PC-9 (cell line): ENCODE measurements around the gene PIK3IP1. TPM values are rescaled to one million over a fixed set of nuclear protein-coding genes. Genes with fewer than 3 reads are reported as not detected.
"Not testable (repeated sequence)": the region's sequence is repeated elsewhere in the genome, so short reads cannot be mapped to it uniquely, and the experiment has no call there.

Source experiments
- BruUV-seq: library from RNA; stranded (reverse); fragments of 400-500 nt; replicated peaks from 2 replicates; lab custom pipeline; 2021; lab: Mats Ljungman, UMichigan
- CTCF ChIA-PET: fragments of 300-600 bp; sonication (Branson Sonifier 250); formaldehyde crosslinking; loops from one replicate; lab custom pipeline; 2022; ENCODE audit warnings: antibody characterized with exemption; lab: Charles Lee
- POLR2A ChIA-PET: fragments of 300-600 bp; sonication (Branson Sonifier 250); formaldehyde crosslinking; loops from one replicate; lab custom pipeline; 2022; ENCODE audit warnings: antibody characterized with exemption; ENCODE audit not compliant: unreplicated experiment; lab: Charles Lee
- DNase-seq, 2 experiments: peaks; one replicate each; pipeline versions ENCODE4 v3.0.0 to v3.0.0-alpha.2; 2015 to 2022; ENCODE audit warnings: mixed read lengths in 1 of 2
- H2AFZ ChIP-seq: fragments of 200-600 bp; sonication (generic); 2 replicates; pipeline ENCODE4 v1.8.1; 2017; ENCODE audit warnings: antibody characterized with exemption
- H3F3A ChIP-seq: fragments of 200-600 bp; sonication (generic); 2 replicates; pipeline ENCODE4 v1.8.1; 2017; ENCODE audit warnings: antibody characterized with exemption, mild to moderate bottlenecking, low read depth; ENCODE audit not compliant: insufficient read depth
- H3K27ac ChIP-seq: fragments of 200-600 bp; sonication (generic); 2 replicates; pipeline ENCODE4 v1.6.1; 2016; ENCODE audit warnings: mixed run types
- H3K27me3 ChIP-seq: fragments of 200-600 bp; sonication (generic); 2 replicates; pipeline ENCODE4 v1.6.1; 2016; ENCODE audit warnings: low read depth, mixed run types; ENCODE audit not compliant: insufficient read depth
- H3K36me3 ChIP-seq: fragments of 200-600 bp; sonication (generic); 2 replicates; pipeline ENCODE4 v1.6.1; 2016; ENCODE audit warnings: low read depth, mixed run types
- H3K4me1 ChIP-seq: fragments of 200-600 bp; sonication (generic); replicated peaks from 2 replicates; pipeline ENCODE4 v1.6.1; 2016; ENCODE audit warnings: mixed run types; ENCODE audit not compliant: insufficient read depth
- H3K4me2 ChIP-seq: fragments of 200-600 bp; sonication (generic); 2 replicates; pipeline ENCODE4 v1.6.1; 2017; ENCODE audit warnings: mixed run types
- H3K4me3 ChIP-seq: fragments of 200-600 bp; sonication (generic); 2 replicates; pipeline ENCODE4 v1.6.1; 2016; ENCODE audit warnings: mixed run types
- H3K79me2 ChIP-seq: fragments of 200-600 bp; sonication (generic); 2 replicates; pipeline ENCODE4 v1.6.1; 2017; ENCODE audit warnings: low read depth, mixed run types
- H3K9me2 ChIP-seq: fragments of 200-600 bp; sonication (generic); 2 replicates; pipeline ENCODE4 v1.8.1; 2017; ENCODE audit warnings: mild to moderate bottlenecking; ENCODE audit not compliant: insufficient read depth
- H3K9me3 ChIP-seq: fragments of 200-600 bp; sonication (generic); 2 replicates; pipeline ENCODE4 v1.8.1; 2016; ENCODE audit warnings: low read depth; ENCODE audit not compliant: insufficient read depth
- H4K20me1 ChIP-seq: fragments of 200-600 bp; sonication (generic); 2 replicates; pipeline ENCODE4 v1.8.1; 2017; ENCODE audit not compliant: insufficient read depth
- CTCF ChIP-seq: fragments of 200-600 bp; sonication (generic); conservative IDR thresholded peaks from 2 replicates; pipeline ENCODE4 v1.6.1; 2017; ENCODE audit warnings: mixed run types, antibody characterized with exemption, mild to moderate bottlenecking, moderate library complexity
- EZH2 ChIP-seq: fragments of 200-600 bp; sonication (generic); IDR thresholded peaks from 2 replicates; pipeline ENCODE4 v1.8.0; 2017; ENCODE audit warnings: antibody characterized with exemption, low read depth
- intact Hi-C: fragments of 100-400 bp; cut with micrococcal nuclease; formaldehyde crosslinking; loops from one replicate; pipeline ENCODE4 v1.10.0; 2022; ENCODE audit not compliant: unreplicated experiment
- total RNA-seq: library from RNA; stranded (reverse); gene quantifications from 2 replicates; pipeline ENCODE4 v1.2.3, GENCODE V29; 2021

PIK3IP1 gene
- total RNA-seq, 1 experiment from 2014 or later = 15.7 TPM

GRCh38 chr22:31248138-31248745, 44.0 kb downstream of the PIK3IP1 start:
- H3K4me1 ChIP-seq = peaks cover 28% of the 10 kb centered on the region
- H3K27ac ChIP-seq = no peak overlapping the region
- CTCF ChIA-PET = interaction anchor here (0.9 kb wide), 1 partner anchor 36 kb away, joined by 4 read pairs; the partner anchor contains the start of gene LIMK2
- H3F3A ChIP-seq = peaks cover 16% of the 10 kb centered on the region
- H4K20me1 ChIP-seq = no peaks in the 10 kb centered on the region
- POLR2A ChIA-PET = interaction anchor here (0.5 to 0.7 kb wide), 5 partner anchors 22 to 327 kb away, joined by 3 to 15 read pairs (median 6); no protein-coding TSS in a partner anchor
- H3K9me3 ChIP-seq = no peaks in the 10 kb centered on the region
- peak; percentile 80 for DNase-seq
- no peak for TF ChIP-seq CTCF
- TF ChIP-seq EZH2 = no peak
- intact Hi-C loops = no loop called here
- peak overlapping the region; percentile 72 for H3K4me2 ChIP-seq
- H3K36me3 ChIP-seq = no peaks in the 10 kb centered on the region
- H3K79me2 ChIP-seq = no peaks in the 10 kb centered on the region
- peak overlapping the region; percentile 47 for H3K4me3 ChIP-seq
- H3K27me3 ChIP-seq = no peaks in the 10 kb centered on the region
- BruUV-seq = TSS peak; percentile 38
- H2AFZ ChIP-seq = peak overlapping the region; percentile 50; the same call in 1 of the 2 replicates
- no peaks in the 10 kb centered on the region for H3K9me2 ChIP-seq

- no TSS peak for BruUV-seq
- peak overlapping the region; percentile 47; the same call in 1 of the 2 replicates for H3K4me3 ChIP-seq
- CTCF ChIA-PET = interaction anchor here (0.9 kb wide), 1 partner anchor 36 kb away, joined by 4 read pairs; the partner anchor contains the start of gene LIMK2
These were observed 44.6 kb downstream of the PIK3IP1 start for GRCh38 chr22:31247726-31248125.

GRCh38 chr22:31246687-31247086, 45.6 kb downstream of the PIK3IP1 start:
- DNase-seq = no peak
- H3F3A ChIP-seq = peaks cover 31% of the 10 kb centered on the region
- H2AFZ ChIP-seq = no peak overlapping the region
- no peaks in the 10 kb centered on the region for H3K27me3 ChIP-seq
- H3K4me1 ChIP-seq = peaks cover 44% of the 10 kb centered on the region
- no peaks in the 10 kb centered on the region for H3K9me2 ChIP-seq
- no peaks in the 10 kb centered on the region for H4K20me1 ChIP-seq
- no TSS peak for BruUV-seq
- H3K27ac ChIP-seq = no peak overlapping the region
- TF ChIP-seq CTCF (no peak), EZH2 (no peak)
- intact Hi-C loops = no loop called here
- H3K4me2 ChIP-seq = no peak overlapping the region
- ChIA-PET CTCF (interaction anchor here (1.1 kb wide), 1 partner anchor 26 kb away, joined by 4 read pairs; no protein-coding TSS in a partner anchor), POLR2A (interaction anchor here (0.6 kb wide), 1 partner anchor 440 kb away, joined by 6 read pairs; no protein-coding TSS in a partner anchor)
- no peaks in the 10 kb centered on the region for H3K79me2 ChIP-seq
- H3K9me3 ChIP-seq = no peaks in the 10 kb centered on the region
- no peaks in the 10 kb centered on the region for H3K36me3 ChIP-seq
- H3K4me3 ChIP-seq = no peak overlapping the region

More at GRCh38 chr22:31247726-31248125, 44.6 kb downstream of the PIK3IP1 start:
- TF ChIP-seq CTCF = no peak
- no peak for TF ChIP-seq EZH2
- intact Hi-C loops = no loop called here
- Histone ChIP-seq H3K36me3 (no peaks in the 10 kb centered on the region), H2AFZ (no peak overlapping the region), H3K9me3 (no peaks in the 10 kb centered on the region), H3K27me3 (no peaks in the 10 kb centered on the region), H3F3A (peaks cover 21% of the 10 kb centered on the region), H3K79me2 (no peaks in the 10 kb centered on the region), H3K9me2 (no peaks in the 10 kb centered on the region), H4K20me1 (no peaks in the 10 kb centered on the region), H3K27ac (no peak overlapping the region), H3K4me1 (peaks cover 33% of the 10 kb centered on the region), H3K4me2 (peak overlapping the region; percentile 72)
- DNase-seq = no peak
- POLR2A ChIA-PET = interaction anchor here (0.5 to 0.7 kb wide), 3 partner anchors 40 to 326 kb away, joined by 6 to 15 read pairs (median 9); no protein-coding TSS in a partner anchor

GRCh38 chr22:31245998-31246397, 46.3 kb downstream of the PIK3IP1 start:
- intact Hi-C loops = not testable (repeated sequence)
- ChIA-PET POLR2A (interaction anchor here (0.6 kb wide), 1 partner anchor 439 kb away, joined by 6 read pairs; no protein-coding TSS in a partner anchor), CTCF (interaction anchor here (1.1 kb wide), 1 partner anchor 27 kb away, joined by 4 read pairs; no protein-coding TSS in a partner anchor)

More at GRCh38 chr22:31245998-31246397, 46.3 kb downstream of the PIK3IP1 start:
- not testable (repeated sequence) for H3K79me2 ChIP-seq, H4K20me1 ChIP-seq, H3K27me3 ChIP-seq, H3K9me2 ChIP-seq, H3K36me3 ChIP-seq, H3K4me2 ChIP-seq, H3K9me3 ChIP-seq, BruUV-seq, H2AFZ ChIP-seq, DNase-seq, H3K27ac ChIP-seq, H3K4me3 ChIP-seq
- H3K4me1 ChIP-seq = peaks cover 51% of the 10 kb centered on the region
- peaks cover 38% of the 10 kb centered on the region for H3F3A ChIP-seq
